ENCODE measurements around the gene SEC31A.
A peak's percentile ranks its signal among the peaks of the same experiment; 100 is the strongest.

Gene SEC31A

DNA sequence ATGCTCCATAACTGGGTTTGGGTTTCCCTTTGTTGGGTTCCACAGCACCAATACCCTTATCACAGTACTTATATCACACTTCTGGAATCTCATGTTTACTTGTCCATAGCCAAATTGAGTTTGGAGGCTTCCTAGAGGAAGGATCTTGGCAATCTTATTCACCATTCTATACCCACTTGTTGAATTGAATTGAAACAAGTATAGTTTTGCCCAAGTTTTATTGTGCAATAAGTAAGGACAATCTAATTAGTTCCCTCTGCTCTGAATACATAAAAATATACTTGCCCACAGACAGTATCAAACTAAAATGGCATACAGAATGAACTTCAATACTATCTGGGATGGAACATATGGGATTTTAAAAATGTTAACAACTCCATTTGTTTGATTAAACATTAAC lies 40.3 kb downstream of the SEC31A start:
- Histone ChIP-seq H3K4me3 (ENCODE audit: insufficient read depth in 1 of 2, low read depth in 1 of 2, low read length in 2 of 2) (no peak overlapping the region), H2AFZ (ENCODE audit: low read depth, low read length) (no peak overlapping the region), H3K79me1 (replicated peaks; ENCODE audit: low read length, poor library complexity, severe bottlenecking) (peaks cover 12% of the 10 kb centered on the region), H2BK12ac (ENCODE audit: low read length in 2 of 2) (no peak overlapping the region), H3K18ac (ENCODE audit: low read depth in 1 of 2, low read length in 2 of 2) (no peak overlapping the region), H2BK5ac (ENCODE audit: low read depth, low read length, poor library complexity, severe bottlenecking) (no peak overlapping the region), H4K91ac (ENCODE audit: low read length) (no peak overlapping the region), H3K4ac (ENCODE audit: low read depth in 1 of 2, low read length in 2 of 2) (no peak overlapping the region), H3K36me3 (ENCODE audit: control insufficient read depth in 1 of 2, insufficient read depth in 2 of 2, low read depth in 1 of 2, low read length in 2 of 2) (peaks cover 32 to 94% of the 10 kb centered on the region in 2 experiments), H4K8ac (ENCODE audit: low read length) (no peak overlapping the region), H3K4me1 (ENCODE audit: control insufficient read depth, insufficient read depth, low read depth, low read length) (no peaks in the 10 kb centered on the region), H3K14ac (ENCODE audit: low read length in 2 of 2) (no peak overlapping the region), H3K27ac (ENCODE audit: low read length, poor library complexity, severe bottlenecking) (no peak overlapping the region), H3K4me2 (ENCODE audit: low read length, poor library complexity, severe bottlenecking) (no peak overlapping the region), H3K23ac (ENCODE audit: low read length in 2 of 2) (no peak overlapping the region), H3K27me3 (ENCODE audit: control insufficient read depth in 1 of 2, insufficient read depth in 1 of 2, low read length in 2 of 2) (no peaks in the 10 kb centered on the region), H2AK5ac (ENCODE audit: low read length, severe bottlenecking) (no peak overlapping the region), H2BK120ac (ENCODE audit: low read depth, low read length) (no peak overlapping the region), H3K9me3 (ENCODE audit: control insufficient read depth, low read length) (no peaks in the 10 kb centered on the region), H2BK15ac (ENCODE audit: low read depth, poor library complexity, severe bottlenecking) (no peak overlapping the region), H3K9ac (ENCODE audit: low read length) (no peak overlapping the region)
- DNase-seq = no peak

DNA sequence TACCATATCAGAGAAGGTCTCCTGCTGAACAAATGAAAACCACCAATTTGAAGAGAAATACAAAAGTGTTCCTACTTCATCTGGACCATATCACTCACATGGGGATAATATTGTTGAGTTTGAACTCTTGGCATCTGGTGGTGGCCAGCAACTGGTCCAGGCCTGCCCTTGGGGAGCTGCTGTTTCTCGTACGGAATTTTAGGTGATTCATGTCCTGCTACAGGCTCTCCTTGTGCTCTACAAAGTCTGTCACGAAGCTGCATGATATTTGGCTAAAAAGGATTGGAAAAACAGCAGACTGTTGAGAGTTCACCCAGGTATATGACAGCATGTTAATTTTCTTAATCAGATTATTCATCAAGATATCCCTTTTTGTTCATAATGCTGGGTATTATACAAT lies 42.2 kb downstream of the SEC31A start:
- no peak overlapping the region for H2BK12ac ChIP-seq (ENCODE audit: low read length in 2 of 2)
- no peak overlapping the region for H3K14ac ChIP-seq (ENCODE audit: low read length in 2 of 2)
- WGBS = 86% methylated on average over 2 of the region's 3 CpGs
- H3K36me3 ChIP-seq (ENCODE audit: control insufficient read depth in 1 of 2, insufficient read depth in 2 of 2, low read depth in 1 of 2, low read length in 2 of 2) = peaks cover 32 to 94% of the 10 kb centered on the region in 2 experiments
- no peak overlapping the region for H2AFZ ChIP-seq (ENCODE audit: low read depth, low read length)
- H2BK15ac ChIP-seq (ENCODE audit: low read depth, poor library complexity, severe bottlenecking) = no peak overlapping the region
- no peak overlapping the region for H2BK120ac ChIP-seq (ENCODE audit: low read depth, low read length)
- H4K8ac ChIP-seq (ENCODE audit: low read length) = no peak overlapping the region
- H3K18ac ChIP-seq (ENCODE audit: low read depth in 1 of 2, low read length in 2 of 2) = no peak overlapping the region
- peaks cover 15% of the 10 kb centered on the region for H3K79me1 ChIP-seq (replicated peaks; ENCODE audit: low read length, poor library complexity, severe bottlenecking)
- H3K4ac ChIP-seq (ENCODE audit: low read depth in 1 of 2, low read length in 2 of 2) = no peak overlapping the region
- H3K23ac ChIP-seq (ENCODE audit: low read length in 2 of 2) = no peak overlapping the region
- H2BK5ac ChIP-seq (ENCODE audit: low read depth, low read length, poor library complexity, severe bottlenecking) = no peak overlapping the region
- no peak overlapping the region for H3K4me3 ChIP-seq (ENCODE audit: insufficient read depth in 1 of 2, low read depth in 1 of 2, low read length in 2 of 2)
- H3K27me3 ChIP-seq (ENCODE audit: control insufficient read depth in 1 of 2, insufficient read depth in 1 of 2, low read length in 2 of 2) = no peaks in the 10 kb centered on the region
- no peaks in the 10 kb centered on the region for H3K9me3 ChIP-seq (ENCODE audit: control insufficient read depth, low read length)
- H3K9ac ChIP-seq (ENCODE audit: low read length) = no peak overlapping the region
- H2AK5ac ChIP-seq (ENCODE audit: low read length, severe bottlenecking) = no peak overlapping the region
- no peak for DNase-seq
- no peak overlapping the region for H3K27ac ChIP-seq (ENCODE audit: low read length, poor library complexity, severe bottlenecking)
- no peak overlapping the region for H4K91ac ChIP-seq (ENCODE audit: low read length)
- no peak overlapping the region for H3K4me2 ChIP-seq (ENCODE audit: low read length, poor library complexity, severe bottlenecking)
- H3K4me1 ChIP-seq (ENCODE audit: control insufficient read depth, insufficient read depth, low read depth, low read length) = no peaks in the 10 kb centered on the region

DNA sequence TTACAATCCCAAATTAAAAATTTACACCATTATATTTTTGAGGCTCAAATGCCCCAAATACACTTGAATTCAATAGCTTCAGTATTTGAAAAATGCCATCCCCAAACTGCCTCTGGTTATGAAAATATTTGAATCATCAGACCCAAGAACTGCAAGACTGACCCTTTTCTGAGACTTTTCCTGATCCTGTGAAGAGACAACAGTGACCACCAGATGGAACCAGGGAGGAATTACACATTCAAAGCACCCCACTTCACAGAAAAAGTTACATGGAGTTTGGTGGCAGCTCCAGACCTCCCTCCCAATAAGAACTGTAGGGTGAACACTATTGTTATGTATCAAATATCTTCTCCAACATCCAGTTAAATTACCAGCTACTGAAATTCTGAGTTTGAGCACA lies 48.4 kb downstream of the SEC31A start:
- Histone ChIP-seq H2BK15ac (ENCODE audit: low read depth, poor library complexity, severe bottlenecking) (no peak overlapping the region), H3K9ac (ENCODE audit: low read length) (no peak overlapping the region), H3K79me1 (replicated peaks; ENCODE audit: low read length, poor library complexity, severe bottlenecking) (peaks cover 14% of the 10 kb centered on the region)

DNA sequence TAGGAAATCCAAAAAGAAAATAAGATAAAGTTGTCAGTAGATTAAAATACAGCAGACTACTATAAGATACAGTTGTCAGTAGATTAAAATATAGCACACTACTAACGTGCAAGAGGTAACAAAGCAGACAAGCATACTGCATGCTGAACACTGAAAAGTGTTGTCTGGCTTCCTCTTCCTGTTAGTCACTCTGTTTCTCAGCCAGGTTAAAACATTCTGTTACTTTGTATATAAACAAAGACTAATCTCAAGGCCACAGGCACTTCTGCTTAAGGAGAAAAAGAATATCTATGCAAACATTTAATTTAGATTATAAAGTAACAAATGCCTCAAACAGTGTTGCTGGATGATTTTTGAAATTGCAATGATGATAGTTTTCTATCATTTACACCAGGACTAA lies 51.3 kb downstream of the SEC31A start:
- Histone ChIP-seq H4K8ac (ENCODE audit: low read length) (no peak overlapping the region), H2AFZ (ENCODE audit: low read depth, low read length) (no peak overlapping the region), H3K14ac (ENCODE audit: low read length in 2 of 2) (no peak overlapping the region), H3K79me1 (replicated peaks; ENCODE audit: low read length, poor library complexity, severe bottlenecking) (peaks cover 13% of the 10 kb centered on the region), H3K9me3 (ENCODE audit: control insufficient read depth, low read length) (no peaks in the 10 kb centered on the region), H3K23ac (ENCODE audit: low read length in 2 of 2) (no peak overlapping the region), H3K4me1 (ENCODE audit: control insufficient read depth, insufficient read depth, low read depth, low read length) (no peaks in the 10 kb centered on the region), H3K27me3 (ENCODE audit: control insufficient read depth in 1 of 2, insufficient read depth in 1 of 2, low read length in 2 of 2) (no peaks in the 10 kb centered on the region), H2BK120ac (ENCODE audit: low read depth, low read length) (no peak overlapping the region), H3K27ac (ENCODE audit: low read length, poor library complexity, severe bottlenecking) (no peak overlapping the region), H3K18ac (ENCODE audit: low read depth in 1 of 2, low read length in 2 of 2) (no peak overlapping the region), H2BK5ac (ENCODE audit: low read depth, low read length, poor library complexity, severe bottlenecking) (no peak overlapping the region), H2BK12ac (ENCODE audit: low read length in 2 of 2) (no peak overlapping the region), H3K4me2 (ENCODE audit: low read length, poor library complexity, severe bottlenecking) (no peak overlapping the region), H3K9ac (ENCODE audit: low read length) (no peak overlapping the region), H3K4me3 (ENCODE audit: insufficient read depth in 1 of 2, low read depth in 1 of 2, low read length in 2 of 2) (no peak overlapping the region), H2BK15ac (ENCODE audit: low read depth, poor library complexity, severe bottlenecking) (no peak overlapping the region), H4K91ac (ENCODE audit: low read length) (no peak overlapping the region), H3K4ac (ENCODE audit: low read depth in 1 of 2, low read length in 2 of 2) (no peak overlapping the region), H3K36me3 (ENCODE audit: control insufficient read depth in 1 of 2, insufficient read depth in 2 of 2, low read depth in 1 of 2, low read length in 2 of 2) (peaks cover 32 to 89% of the 10 kb centered on the region in 2 experiments), H2AK5ac (ENCODE audit: low read length, severe bottlenecking) (no peak overlapping the region)
- whole genome bisulfite sequencing = 25% methylated on average over 1 of the region's 1 CpG
- peak; percentile 73 for DNase-seq

More for the DNA sequence above, 48.4 kb downstream of the SEC31A start:
- no peak overlapping the region for H2BK12ac ChIP-seq (ENCODE audit: low read length in 2 of 2)
- no peak overlapping the region for H2BK120ac ChIP-seq (ENCODE audit: low read depth, low read length)
- H2AFZ ChIP-seq (ENCODE audit: low read depth, low read length) = no peak overlapping the region
- H3K4me2 ChIP-seq (ENCODE audit: low read length, poor library complexity, severe bottlenecking) = no peak overlapping the region
- no peaks in the 10 kb centered on the region for H3K9me3 ChIP-seq (ENCODE audit: control insufficient read depth, low read length)
- no peak overlapping the region for H3K4me3 ChIP-seq (ENCODE audit: insufficient read depth in 1 of 2, low read depth in 1 of 2, low read length in 2 of 2)
- no peak overlapping the region for H4K91ac ChIP-seq (ENCODE audit: low read length)
- H3K23ac ChIP-seq (ENCODE audit: low read length in 2 of 2) = no peak overlapping the region
- H3K4ac ChIP-seq (ENCODE audit: low read depth in 1 of 2, low read length in 2 of 2) = no peak overlapping the region
- no peak overlapping the region for H2BK5ac ChIP-seq (ENCODE audit: low read depth, low read length, poor library complexity, severe bottlenecking)
- no peak overlapping the region for H4K8ac ChIP-seq (ENCODE audit: low read length)
- DNase-seq = peak; percentile 59
- no peaks in the 10 kb centered on the region for H3K4me1 ChIP-seq (ENCODE audit: control insufficient read depth, insufficient read depth, low read depth, low read length)
- no peak overlapping the region for H3K14ac ChIP-seq (ENCODE audit: low read length in 2 of 2)
- peaks cover 34 to 92% of the 10 kb centered on the region in 2 experiments for H3K36me3 ChIP-seq (ENCODE audit: control insufficient read depth in 1 of 2, insufficient read depth in 2 of 2, low read depth in 1 of 2, low read length in 2 of 2)
- no peak overlapping the region for H3K18ac ChIP-seq (ENCODE audit: low read depth in 1 of 2, low read length in 2 of 2)
- H2AK5ac ChIP-seq (ENCODE audit: low read length, severe bottlenecking) = no peak overlapping the region
- H3K27ac ChIP-seq (ENCODE audit: low read length, poor library complexity, severe bottlenecking) = peak overlapping the region; percentile 14
- H3K27me3 ChIP-seq (ENCODE audit: control insufficient read depth in 1 of 2, insufficient read depth in 1 of 2, low read length in 2 of 2) = no peaks in the 10 kb centered on the region

Measured in mesenchymal stem cell (in vitro differentiated cells and primary cell).